ENCODE measurements around the gene PGC.

PGC gene

DNA sequence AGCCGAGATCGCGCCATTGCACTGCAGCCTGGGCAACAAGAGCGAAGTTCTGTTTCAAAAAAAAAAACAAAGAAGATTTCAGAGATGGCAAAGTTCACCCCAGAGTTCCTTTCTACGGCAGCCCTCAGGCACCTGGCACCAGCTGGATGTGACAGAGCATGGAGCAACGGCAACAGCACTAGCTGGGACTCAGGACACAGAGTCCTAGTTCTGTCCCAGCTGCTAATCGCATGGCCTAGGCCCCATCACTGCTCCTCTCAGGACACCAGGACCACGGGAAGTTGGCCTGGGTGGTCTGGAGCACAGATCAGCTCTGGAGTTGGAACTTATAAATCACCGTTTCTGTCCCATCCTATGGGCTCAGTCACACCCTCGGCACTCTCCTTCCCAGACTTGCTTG lies 1.1 kb downstream of the PGC start:
- DNase-seq (ENCODE audit: low read depth in 2 of 2) = no peak

DNA sequence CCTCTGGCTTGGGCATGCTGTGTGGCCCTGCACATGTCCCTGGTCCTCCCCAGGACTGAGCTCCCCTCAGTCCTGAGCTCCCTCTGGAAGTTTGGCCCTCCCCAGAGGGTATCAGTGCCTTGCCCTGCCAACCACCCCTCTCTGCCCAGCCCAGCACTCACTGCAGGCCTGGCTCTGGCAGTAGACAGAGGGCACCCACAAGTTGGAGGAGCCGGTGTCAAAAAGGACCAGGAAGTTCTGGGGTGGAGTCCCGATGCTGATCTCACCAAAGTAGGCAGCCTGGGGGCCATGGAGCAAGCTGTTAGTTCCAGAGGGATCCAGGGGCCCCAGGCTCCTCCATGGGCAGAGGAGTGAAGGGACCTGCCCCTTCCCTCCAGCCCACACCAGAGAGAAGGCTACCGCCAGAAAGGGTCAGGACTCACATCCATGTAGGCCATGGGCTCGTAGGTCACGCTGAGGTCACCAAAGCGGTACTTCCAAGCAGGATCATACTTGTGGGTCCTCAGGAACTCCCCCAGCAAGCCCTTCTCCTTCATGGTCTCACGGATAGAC lies 2.9 kb downstream of the PGC start:
- DNase-seq (ENCODE audit: low read depth in 2 of 2) = no peak

- no peak for DNase-seq (ENCODE audit: low read depth in 2 of 2)
Measured at GRCh38 chr6:41743406-41744235, 3.6 kb downstream of the PGC start.

GRCh38 chr6:41741625-41742490 lies 5.3 kb downstream of the PGC start:
- DNase-seq (ENCODE audit: low read depth in 2 of 2) = no peak

- no peak for DNase-seq (ENCODE audit: low read depth in 2 of 2)
Measured at GRCh38 chr6:41740366-41741162, 6.6 kb downstream of the PGC start.

- no peak for DNase-seq (ENCODE audit: low read depth in 2 of 2)
Measured at GRCh38 chr6:41739041-41739440, 8.2 kb downstream of the PGC start.

GRCh38 chr6:41737591-41738130 lies 9.5 kb downstream of the PGC start:
- no peak for DNase-seq (ENCODE audit: low read depth in 2 of 2)

DNA sequence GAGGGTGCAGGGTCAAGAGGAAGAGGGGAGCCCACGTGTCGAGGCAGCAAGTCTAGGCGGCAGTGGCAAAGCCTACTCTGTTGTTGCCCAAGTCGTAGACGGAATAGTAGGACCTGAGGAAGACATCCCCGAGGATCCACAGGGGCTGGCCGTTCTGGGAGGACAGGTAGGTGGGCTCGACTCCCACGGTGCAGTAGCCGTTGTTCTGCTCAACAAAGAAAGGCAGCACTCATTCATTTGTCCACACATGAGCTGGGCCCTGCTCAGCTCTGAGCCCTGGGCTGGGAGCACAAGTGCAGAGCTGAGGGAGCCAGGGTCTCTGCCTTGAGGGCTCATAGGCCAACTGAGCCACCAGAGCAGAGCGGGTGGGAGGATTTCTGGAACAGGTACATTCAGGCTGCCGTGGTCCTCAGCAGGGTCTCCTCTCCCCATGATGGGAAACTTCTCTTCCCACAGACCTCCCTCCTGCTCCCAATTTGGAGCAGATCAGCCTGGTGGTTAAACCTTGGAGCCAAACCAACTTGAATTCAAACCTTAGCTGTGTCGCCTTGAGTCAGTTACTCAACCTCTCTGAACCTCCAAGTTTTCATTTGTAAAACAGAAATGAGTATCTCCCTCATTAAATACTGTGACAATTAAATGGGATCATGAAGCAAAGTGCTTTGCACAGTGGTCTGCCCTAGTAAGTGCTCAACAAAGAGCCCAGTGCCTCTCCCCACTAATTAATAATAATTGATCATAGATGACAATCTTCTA lies 10.2 kb downstream of the PGC start:
- DNase-seq (ENCODE audit: low read depth in 2 of 2) = no peak

DNA sequence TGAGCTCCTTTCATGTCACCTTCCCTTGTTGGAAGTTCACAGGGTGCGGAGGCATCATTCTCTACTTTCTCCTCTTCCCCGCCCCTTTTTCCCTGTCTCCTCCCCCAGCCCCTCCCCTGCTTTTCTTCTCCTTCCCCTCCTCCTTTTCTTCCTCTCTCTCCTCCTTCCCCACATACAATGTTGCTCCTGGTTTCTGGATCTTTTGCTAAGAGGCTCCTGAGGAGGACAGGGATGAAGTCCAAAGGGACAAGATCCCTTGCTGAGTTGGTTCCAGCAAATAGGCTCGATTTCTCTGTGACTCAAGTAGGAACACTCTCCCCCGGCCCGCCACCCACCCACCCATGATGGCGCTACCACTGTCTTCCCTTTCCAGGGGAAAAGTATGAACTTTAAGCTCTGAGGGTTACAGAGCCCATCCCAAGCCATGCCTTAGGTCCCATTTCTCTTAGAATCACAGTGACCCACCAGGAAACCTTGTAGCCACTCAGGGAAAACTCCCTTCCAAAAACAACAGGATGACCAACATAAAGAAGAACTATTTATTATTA lies 10.9 kb downstream of the PGC start:
- DNase-seq (ENCODE audit: low read depth in 2 of 2) = no peak

DNA sequence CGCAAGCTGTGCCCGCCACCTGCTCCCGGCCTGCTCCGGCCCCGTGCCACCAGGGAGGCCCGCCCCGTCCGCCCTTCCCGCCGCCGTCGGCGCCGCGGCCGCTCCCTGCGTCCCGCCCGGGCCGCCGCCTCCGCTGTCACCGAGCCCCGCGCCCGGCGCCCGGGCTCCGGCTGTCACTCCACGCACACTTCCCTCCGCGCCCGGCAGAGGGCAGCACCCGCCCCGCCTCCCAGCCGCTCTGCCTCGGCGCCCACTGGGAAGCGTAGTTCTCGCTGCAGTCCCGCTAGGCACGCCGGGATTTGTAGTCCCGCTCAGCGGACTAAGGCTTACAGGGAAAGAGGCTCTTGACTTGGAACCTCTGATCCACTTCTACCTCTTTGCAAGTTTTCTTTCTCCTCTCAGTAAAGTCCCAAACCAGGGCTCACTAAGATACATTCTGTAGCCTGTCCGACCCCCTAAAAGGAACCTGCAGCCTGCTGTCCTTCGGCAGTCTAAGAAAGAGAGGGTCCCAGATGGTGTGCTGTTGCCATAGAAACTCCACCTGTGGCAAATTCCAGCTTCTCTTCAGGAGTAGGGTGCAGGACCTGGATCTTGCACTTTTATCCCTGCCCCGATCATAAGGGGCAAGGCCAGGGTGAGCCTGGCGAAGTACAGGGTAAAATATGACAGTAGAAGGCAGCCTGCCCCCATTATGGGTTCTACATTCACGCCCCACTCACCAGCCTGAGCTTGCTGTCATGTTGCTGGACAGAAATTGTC lies 11.6 kb downstream of the PGC start, which contains the start of gene TFEB:
TSS of gene TFEB (minus strand) at position 182 of the 759 bp plus-strand sequence. CDS start 44,395 bp downstream, outside the sequence.
- peak; percentile 85 to 90 for DNase-seq (ENCODE audit: low read depth in 2 of 2)

DNA sequence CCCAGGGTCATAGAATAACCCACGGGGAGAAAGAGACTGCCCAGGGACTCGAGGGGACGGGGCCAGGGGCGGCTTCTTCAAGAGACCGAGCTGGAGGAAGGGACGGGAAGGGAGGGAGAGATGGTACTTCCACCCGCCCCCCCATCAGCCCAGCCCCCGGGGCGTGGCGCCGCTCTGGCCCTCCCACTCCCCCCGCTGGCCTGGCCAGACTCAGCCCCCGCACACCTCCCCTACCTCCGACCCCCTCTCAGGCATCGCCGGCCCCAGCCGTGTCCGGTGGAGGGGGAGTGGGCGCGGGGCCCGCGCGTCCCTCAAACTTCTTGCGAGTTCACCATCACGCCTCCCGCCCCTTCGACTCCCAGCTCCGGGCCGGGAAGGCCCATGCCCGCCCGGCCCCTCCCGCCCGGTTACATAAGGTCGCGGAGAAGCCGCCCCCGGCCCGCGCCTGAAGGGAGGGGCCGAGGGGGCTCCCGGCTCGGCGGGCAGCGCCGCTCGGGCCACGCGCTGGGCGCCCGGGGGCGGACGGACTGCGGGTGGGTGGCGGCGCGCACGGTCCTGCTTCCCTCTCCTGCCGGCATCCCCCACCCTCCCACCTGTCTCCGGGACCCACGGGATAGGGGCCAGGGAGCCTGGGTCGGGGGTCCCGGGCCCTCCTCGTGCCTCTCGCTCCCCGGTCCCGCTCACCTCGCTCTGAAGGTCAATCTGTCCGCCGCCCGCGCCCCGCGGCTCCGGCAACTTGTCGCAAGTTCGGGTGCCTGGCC lies 12.4 kb downstream of the PGC start:
- DNase-seq (ENCODE audit: low read depth in 2 of 2) = peak; percentile 41 to 58

DNA sequence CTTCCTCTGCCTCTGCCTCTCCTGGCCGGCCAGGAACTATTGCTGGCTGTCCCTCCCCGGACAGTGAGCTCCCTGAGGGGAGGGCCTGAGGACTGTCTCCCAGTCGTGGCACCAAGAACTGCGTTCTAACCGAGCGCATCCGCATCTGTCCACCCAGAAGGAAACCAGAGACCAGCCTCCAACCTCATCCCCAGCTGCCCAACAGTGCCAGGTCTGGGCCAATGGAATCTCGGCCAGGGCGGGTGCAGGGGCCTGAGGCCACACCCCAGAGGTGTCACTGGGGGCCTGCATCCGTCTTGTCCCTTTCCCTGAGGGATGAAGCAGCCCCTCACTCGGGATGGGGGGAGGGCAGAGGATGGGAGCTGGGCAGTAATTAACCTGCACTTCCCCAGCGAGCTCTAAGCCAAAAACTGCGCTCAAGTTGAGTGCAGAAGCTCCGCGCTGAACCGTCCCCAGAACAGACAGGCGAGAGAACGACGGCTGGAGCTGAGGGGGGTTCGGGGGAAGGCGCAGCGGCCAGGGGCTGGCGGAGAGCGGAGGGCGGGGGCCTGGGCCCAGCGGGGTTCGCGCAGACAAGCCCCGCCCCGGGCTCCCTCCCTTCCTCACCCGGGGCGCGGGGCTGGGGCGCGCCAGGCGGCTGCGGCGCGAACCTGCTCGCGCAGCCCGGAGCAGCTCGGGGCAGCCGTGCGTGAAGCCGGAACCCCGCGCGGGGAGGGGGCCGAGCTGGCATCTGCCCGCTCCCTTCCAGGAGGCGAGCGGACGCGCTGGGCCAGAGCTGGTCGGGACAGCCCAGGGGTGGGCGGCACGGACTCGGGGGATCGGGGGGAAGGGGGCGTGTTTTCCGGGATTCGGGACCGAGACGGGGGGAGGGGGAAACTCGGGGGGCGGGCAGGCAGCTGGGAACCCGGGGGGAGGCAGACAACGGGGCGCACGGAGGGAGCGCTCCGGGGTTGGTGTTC lies 13.2 kb downstream of the PGC start:
- DNase-seq (ENCODE audit: low read depth in 2 of 2) = peak; percentile 7 to 38

- no peak for DNase-seq (ENCODE audit: low read depth in 2 of 2)
Measured at GRCh38 chr6:41733360-41733706, 13.9 kb downstream of the PGC start.

- peak; percentile 21 to 40 for DNase-seq (ENCODE audit: low read depth in 2 of 2)
Measured at GRCh38 chr6:41732591-41733359, 14.4 kb downstream of the PGC start.

GRCh38 chr6:41732149-41732548 lies 15.0 kb downstream of the PGC start:
- DNase-seq (ENCODE audit: low read depth in 2 of 2) = no peak

DNA sequence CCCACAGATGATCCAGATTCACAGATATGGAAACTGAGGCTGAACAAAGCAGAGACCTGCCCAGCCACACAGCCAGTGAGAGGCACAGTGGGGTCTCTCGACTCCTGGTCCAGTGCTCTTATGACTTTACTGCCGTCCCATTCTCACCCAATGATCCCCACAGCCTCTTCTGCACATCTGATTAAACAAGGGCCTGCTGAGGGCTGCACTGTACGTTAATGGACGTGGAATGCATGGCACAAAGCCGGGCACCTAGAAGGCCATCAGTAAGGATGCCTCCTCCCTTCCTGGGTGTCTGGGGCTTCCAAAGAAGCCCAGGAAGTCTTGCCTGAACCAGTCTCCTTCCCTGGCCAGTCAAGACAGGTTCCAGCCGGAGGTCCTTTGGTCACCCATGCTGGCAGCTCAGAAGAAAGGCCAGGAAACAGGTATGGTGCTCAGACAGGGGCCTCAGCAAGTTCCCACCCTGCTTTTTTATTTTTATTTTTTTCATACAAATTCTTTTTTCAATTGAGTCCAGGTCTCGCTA lies 15.6 kb downstream of the PGC start:
- DNase-seq (ENCODE audit: low read depth in 2 of 2) = no peak

Measured in stimulated activated CD4-positive, alpha-beta T cell treated with anti-CD3 and anti-CD28 coated beads, Interleukin-12 subunit alpha, Interleukin-12 subunit beta, amount 100 ng/mL, for 24 hours (primary cell).